Measurements from ENCODE around the gene HHATL.

- TF ChIP-seq YY1 (IDR thresholded peaks at IDR 0.05; ENCODE audit: low read depth) (no peak), TAF1 (IDR thresholded peaks at IDR 0.05; ENCODE audit: low read depth) (no peak), EP300 (IDR thresholded peaks at IDR 0.05; ENCODE audit: borderline replicate concordance) (no peak), MAX (IDR thresholded peaks at IDR 0.05) (no peak), CREB1 (IDR thresholded peaks at IDR 0.05; ENCODE audit: low read depth) (no peak)
- TF ChIP-seq, protein P1, sequence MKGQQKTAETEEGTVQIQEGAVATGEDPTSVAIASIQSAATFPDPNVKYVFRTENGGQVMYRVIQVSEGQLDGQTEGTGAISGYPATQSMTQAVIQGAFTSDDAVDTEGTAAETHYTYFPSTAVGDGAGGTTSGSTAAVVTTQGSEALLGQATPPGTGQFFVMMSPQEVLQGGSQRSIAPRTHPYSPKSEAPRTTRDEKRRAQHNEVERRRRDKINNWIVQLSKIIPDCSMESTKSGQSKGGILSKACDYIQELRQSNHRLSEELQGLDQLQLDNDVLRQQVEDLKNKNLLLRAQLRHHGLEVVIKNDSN (IDR thresholded peaks at IDR 0.05) = no peak
Measured at GRCh38 chr3:42672515-42672914, 30.1 kb downstream of the HHATL start.

Measured in Ishikawa (cell line).